SJSA1 (cell line): Measurements from ENCODE around the gene C2orf69. TPM values are rescaled to one million over a fixed set of nuclear protein-coding genes. Genes with fewer than 3 reads are reported as not detected.

Experiments used
- DNase-seq, 2 experiments: peaks; one replicate each; pipeline ENCODE4 v3.0.0-alpha.2; 2015 to 2020; ENCODE audit warnings: low spot score in 2 of 2, low read depth in 1 of 2
- H3K27ac ChIP-seq: fragments of 250-450 bp; sonication (Bioruptor Pico); 2 replicates; pipeline ENCODE4 v1.5.1; 2020; ENCODE audit warnings: mild to moderate bottlenecking, moderate library complexity
- H3K27me3 ChIP-seq: fragments of 250-450 bp; sonication (Bioruptor Pico); replicated peaks from 2 replicates; pipeline ENCODE4 v1.5.1; 2020; ENCODE audit warnings: mild to moderate bottlenecking, moderate library complexity
- H3K36me3 ChIP-seq: fragments of 250-450 bp; sonication (Bioruptor Pico); 2 replicates; pipeline ENCODE4 v1.5.1; 2020; ENCODE audit warnings: mild to moderate bottlenecking
- H3K4me1 ChIP-seq: fragments of 250-450 bp; sonication (Bioruptor Pico); replicated peaks from 2 replicates; pipeline ENCODE4 v1.6.1; 2021; ENCODE audit warnings: mild to moderate bottlenecking
- H3K4me3 ChIP-seq: fragments of 250-450 bp; sonication (Bioruptor Pico); 2 replicates; pipeline ENCODE4 v1.5.1; 2020; ENCODE audit warnings: mild to moderate bottlenecking
- H3K9me3 ChIP-seq: fragments of 250-450 bp; sonication (Bioruptor Pico); replicated peaks from 2 replicates; pipeline ENCODE4 v1.5.1; 2020; ENCODE audit warnings: mild to moderate bottlenecking
- total RNA-seq: library from RNA; depleted of rRNA; stranded (reverse); fragments of >200 nt; shearing (Covaris generic); gene quantifications from 2 replicates; pipeline ENCODE4 v1.2.3, GENCODE V29; 2014

C2orf69 gene
- total RNA-seq, 1 experiment from 2014 or later = 20.7 TPM

DNA sequence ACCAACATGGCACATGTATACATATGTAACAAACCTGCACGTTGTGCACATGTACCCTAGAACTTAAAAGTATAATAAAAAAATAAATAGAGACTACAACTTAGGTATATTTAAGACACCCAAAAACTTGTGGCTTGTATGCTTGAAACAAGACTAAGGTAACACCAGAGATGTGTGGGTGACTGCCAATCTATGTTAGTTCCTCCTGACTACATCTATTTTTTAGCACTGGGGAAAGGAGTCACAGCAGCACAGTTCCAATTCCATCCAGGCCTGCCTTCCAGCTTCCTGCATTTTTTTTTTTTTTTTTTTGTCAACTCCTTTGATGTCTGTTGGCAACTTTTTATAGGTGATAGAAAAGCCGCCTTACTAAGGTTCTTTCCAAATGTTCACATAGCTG, 18.2 kb downstream of the C2orf69 start:
- Histone ChIP-seq H3K27me3 (no peaks in the 10 kb centered on the region), H3K9me3 (no peaks in the 10 kb centered on the region), H3K4me1 (no peaks in the 10 kb centered on the region), H3K4me3 (no peak overlapping the region), H3K27ac (no peak overlapping the region), H3K36me3 (peaks cover 57% of the 10 kb centered on the region)
- DNase-seq = no peak

DNA sequence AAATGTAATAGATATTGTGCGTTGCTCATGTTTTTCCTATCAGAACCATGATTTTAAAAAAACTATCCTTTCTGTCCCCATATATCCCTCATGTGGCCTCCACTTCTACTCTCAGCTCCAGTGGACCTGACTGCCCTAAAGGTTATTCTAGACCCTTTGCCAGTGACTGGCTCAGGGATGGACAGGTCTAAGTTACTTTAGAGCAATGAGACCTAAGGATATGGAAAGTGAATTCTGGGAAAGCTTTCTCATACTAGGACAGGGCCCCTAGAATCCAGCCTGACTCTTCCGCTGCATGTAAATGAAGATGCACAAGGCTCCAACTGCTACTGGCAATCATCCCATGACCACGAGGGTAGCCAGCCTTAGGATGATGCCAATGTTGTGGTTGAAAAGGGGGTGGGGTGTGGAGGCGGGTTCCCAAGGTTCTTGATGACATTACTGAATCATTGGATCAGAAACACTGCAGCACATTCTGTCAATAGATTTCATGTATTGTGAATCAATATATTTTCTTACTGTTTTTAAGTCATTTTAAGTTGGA, 21.3 kb downstream of the C2orf69 start:
- DNase-seq = no peak
- no peak overlapping the region for H3K27ac ChIP-seq
- H3K4me1 ChIP-seq = no peaks in the 10 kb centered on the region
- no peaks in the 10 kb centered on the region for H3K9me3 ChIP-seq
- no peak overlapping the region for H3K4me3 ChIP-seq
- H3K27me3 ChIP-seq = no peaks in the 10 kb centered on the region; the same call in 1 of the 2 replicates
- peaks cover 38% of the 10 kb centered on the region for H3K36me3 ChIP-seq

DNA sequence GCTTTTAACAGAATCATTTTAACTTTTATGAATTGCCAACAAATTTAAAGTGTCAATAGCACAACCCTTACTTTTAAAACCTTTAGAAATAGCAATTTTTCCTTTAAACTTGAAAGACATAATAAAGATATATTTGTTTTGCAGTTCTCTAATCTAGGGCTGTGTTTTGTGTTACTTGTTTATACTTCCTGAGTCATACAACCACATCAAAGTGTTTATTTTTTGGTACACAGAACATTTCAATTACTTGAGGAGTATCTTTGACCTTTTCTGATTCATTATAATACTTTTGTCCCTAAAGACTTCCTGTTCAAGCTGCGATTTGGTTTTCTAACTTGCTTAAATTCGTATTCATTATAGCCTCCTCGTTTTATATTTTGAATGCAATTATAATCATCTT, 22.4 kb downstream of the C2orf69 start:
- H3K4me3 ChIP-seq = no peak overlapping the region
- H3K36me3 ChIP-seq = peaks cover 39% of the 10 kb centered on the region
- no peaks in the 10 kb centered on the region for H3K4me1 ChIP-seq
- H3K9me3 ChIP-seq = no peaks in the 10 kb centered on the region
- H3K27me3 ChIP-seq = no peaks in the 10 kb centered on the region; the same call in 1 of the 2 replicates
- DNase-seq = peak in 1 of 2 experiments; percentile 25
- no peak overlapping the region for H3K27ac ChIP-seq

DNA sequence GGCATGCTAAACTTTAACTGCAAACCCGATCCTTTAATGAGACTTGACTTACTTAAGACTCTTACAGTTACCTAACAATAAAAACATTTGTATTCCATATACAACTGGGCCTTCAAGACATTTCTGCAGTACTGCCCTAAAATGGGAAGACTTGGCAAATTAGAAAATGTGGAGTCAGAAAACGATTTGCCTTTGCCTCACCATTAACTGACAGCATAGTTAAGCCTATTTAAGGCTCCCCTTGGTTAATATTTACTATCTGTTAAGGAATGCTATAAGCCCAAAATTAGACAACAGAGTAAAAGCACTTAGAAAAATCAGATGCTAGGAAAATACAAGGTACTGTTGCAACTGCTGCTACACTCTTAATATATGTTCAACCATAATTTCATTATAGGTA, 25.5 kb downstream of the C2orf69 start:
- Histone ChIP-seq H3K4me1 (no peaks in the 10 kb centered on the region), H3K36me3 (peaks cover 39% of the 10 kb centered on the region), H3K4me3 (no peak overlapping the region), H3K9me3 (no peaks in the 10 kb centered on the region), H3K27me3 (no peaks in the 10 kb centered on the region; the same call in 1 of the 2 replicates), H3K27ac (no peak overlapping the region)
- no peak for DNase-seq

GRCh38 chr2:199940373-199940772, 29.3 kb downstream of the C2orf69 start:
- H3K4me1 ChIP-seq = no peaks in the 10 kb centered on the region
- no peaks in the 10 kb centered on the region; the same call in 1 of the 2 replicates for H3K27me3 ChIP-seq
- peaks cover 47% of the 10 kb centered on the region for H3K36me3 ChIP-seq
- no peak overlapping the region for H3K4me3 ChIP-seq
- DNase-seq = peak in 1 of 2 experiments; percentile 12
- H3K27ac ChIP-seq = no peak overlapping the region
- H3K9me3 ChIP-seq = no peaks in the 10 kb centered on the region

DNA sequence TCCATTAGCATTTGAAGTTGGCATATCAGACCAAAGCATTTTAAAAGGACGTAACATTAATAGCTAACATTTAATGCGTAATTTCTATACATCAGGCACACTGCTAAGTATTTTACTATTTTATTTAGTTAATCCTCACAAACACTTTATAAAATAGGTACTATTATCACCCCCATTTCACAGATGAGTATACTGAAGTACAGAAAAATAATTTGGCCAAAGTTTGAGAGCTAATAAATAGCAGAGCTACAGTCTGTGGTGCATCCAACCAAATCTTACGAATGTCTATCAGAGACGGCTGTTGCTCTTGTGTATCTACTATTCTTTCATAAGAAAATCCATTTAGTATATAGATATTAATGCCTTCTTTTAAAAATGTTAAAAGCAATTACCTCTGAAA, 32.3 kb downstream of the C2orf69 start:
- H3K9me3 ChIP-seq = no peaks in the 10 kb centered on the region
- no peak overlapping the region for H3K27ac ChIP-seq
- no peak overlapping the region for H3K4me3 ChIP-seq
- no peak for DNase-seq
- no peaks in the 10 kb centered on the region for H3K27me3 ChIP-seq
- H3K36me3 ChIP-seq = peaks cover 65% of the 10 kb centered on the region
- H3K4me1 ChIP-seq = no peaks in the 10 kb centered on the region

DNA sequence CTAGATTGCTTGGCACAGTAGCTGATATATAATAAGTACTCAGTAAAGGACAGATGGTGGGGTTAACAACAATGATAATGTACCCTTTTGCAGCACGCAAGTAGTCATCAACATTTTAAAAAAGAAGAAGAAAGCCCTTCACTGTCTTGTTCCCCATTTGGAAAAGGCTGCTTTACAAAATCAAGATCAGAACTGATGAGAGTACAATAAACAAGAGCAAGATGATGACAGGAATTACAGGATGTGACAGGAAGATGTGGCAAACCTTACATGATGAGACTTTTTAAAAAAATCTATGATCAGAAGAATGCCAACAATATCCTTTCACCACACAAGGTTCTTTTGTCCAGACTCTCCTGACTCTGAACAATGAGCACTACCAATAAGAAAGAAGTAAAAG, 35.1 kb downstream of the C2orf69 start:
- no peak for DNase-seq
- Histone ChIP-seq H3K4me1 (no peaks in the 10 kb centered on the region), H3K9me3 (no peaks in the 10 kb centered on the region), H3K4me3 (no peak overlapping the region), H3K27me3 (no peaks in the 10 kb centered on the region), H3K27ac (no peak overlapping the region), H3K36me3 (peaks cover 70% of the 10 kb centered on the region)

DNA sequence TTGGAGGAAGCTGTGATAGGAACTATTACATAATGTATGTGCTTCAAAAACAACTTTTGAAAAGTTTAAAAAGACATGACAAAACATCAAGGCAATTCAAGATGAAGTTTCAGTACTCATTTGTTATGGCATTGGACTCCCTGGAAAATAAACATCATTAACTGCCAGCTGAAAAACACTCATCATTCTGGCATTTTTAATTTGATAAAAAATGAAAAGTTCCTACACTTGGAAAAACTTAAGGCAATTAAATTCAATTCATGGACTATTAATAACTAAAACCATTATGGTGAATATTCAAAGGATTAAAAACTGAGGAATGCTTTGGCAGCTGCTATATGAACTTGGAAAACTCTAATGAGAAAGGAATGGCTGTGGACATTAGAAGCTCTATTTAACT, 35.7 kb downstream of the C2orf69 start:
- H3K27me3 ChIP-seq = no peaks in the 10 kb centered on the region
- no peaks in the 10 kb centered on the region for H3K4me1 ChIP-seq
- H3K9me3 ChIP-seq = no peaks in the 10 kb centered on the region
- no peak overlapping the region for H3K27ac ChIP-seq
- H3K36me3 ChIP-seq = peaks cover 70% of the 10 kb centered on the region
- H3K4me3 ChIP-seq = no peak overlapping the region
- DNase-seq = no peak

DNA sequence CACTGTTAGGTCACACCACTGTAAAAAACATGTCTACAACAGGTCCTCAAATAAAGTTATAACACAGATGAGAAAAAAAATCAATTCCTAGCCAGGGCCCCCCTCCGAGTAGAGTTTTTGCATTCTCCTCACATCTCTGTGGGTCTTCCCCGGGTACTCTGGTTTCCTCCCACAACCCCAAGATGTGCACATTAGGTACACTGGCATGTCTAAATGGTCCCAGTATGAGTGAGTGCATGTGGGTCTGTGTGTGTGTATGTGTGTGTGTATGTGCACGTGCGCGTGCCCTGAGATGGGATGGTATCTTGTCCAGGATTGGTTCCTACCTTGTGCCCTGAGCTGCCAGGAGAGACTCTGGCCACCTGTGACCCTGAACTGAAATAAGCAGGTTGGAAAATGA, 39.3 kb downstream of the C2orf69 start:
- Histone ChIP-seq H3K36me3 (peaks cover 56% of the 10 kb centered on the region), H3K4me1 (peaks cover 9% of the 10 kb centered on the region), H3K4me3 (no peak overlapping the region), H3K9me3 (no peaks in the 10 kb centered on the region), H3K27me3 (no peaks in the 10 kb centered on the region), H3K27ac (no peak overlapping the region)
- no peak for DNase-seq

- DNase-seq = no peak
- H3K27ac ChIP-seq = no peak overlapping the region
- H3K27me3 ChIP-seq = no peaks in the 10 kb centered on the region
- H3K4me3 ChIP-seq = no peak overlapping the region
- no peaks in the 10 kb centered on the region for H3K9me3 ChIP-seq
- H3K36me3 ChIP-seq = peaks cover 53% of the 10 kb centered on the region
- peaks cover 9% of the 10 kb centered on the region for H3K4me1 ChIP-seq
Measured at GRCh38 chr2:199951023-199951422, 39.9 kb downstream of the C2orf69 start.

DNA sequence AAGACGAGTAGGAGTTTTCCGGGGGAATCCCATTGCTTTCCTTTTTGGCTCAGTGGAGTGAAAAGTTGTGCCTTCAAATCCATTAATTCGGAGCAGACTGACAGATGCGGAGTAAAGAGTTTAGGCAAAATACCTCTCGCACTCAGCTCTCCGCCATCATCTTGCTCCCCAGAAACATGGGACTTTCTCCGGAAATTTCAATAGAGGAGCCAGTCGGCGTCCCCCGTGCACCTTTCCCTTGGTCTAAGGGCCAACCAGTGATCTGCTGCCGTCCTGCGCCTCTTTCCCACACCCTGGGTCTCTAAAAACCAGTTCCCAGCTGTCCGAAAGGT, 43.9 kb downstream of the C2orf69 start:
- Histone ChIP-seq H3K36me3 (peaks cover 47% of the 10 kb centered on the region), H3K27me3 (no peaks in the 10 kb centered on the region), H3K27ac (peak overlapping the region; percentile 77), H3K4me3 (peak overlapping the region; percentile 76), H3K4me1 (peaks cover 20% of the 10 kb centered on the region), H3K9me3 (no peaks in the 10 kb centered on the region)
- no peak for DNase-seq

DNA sequence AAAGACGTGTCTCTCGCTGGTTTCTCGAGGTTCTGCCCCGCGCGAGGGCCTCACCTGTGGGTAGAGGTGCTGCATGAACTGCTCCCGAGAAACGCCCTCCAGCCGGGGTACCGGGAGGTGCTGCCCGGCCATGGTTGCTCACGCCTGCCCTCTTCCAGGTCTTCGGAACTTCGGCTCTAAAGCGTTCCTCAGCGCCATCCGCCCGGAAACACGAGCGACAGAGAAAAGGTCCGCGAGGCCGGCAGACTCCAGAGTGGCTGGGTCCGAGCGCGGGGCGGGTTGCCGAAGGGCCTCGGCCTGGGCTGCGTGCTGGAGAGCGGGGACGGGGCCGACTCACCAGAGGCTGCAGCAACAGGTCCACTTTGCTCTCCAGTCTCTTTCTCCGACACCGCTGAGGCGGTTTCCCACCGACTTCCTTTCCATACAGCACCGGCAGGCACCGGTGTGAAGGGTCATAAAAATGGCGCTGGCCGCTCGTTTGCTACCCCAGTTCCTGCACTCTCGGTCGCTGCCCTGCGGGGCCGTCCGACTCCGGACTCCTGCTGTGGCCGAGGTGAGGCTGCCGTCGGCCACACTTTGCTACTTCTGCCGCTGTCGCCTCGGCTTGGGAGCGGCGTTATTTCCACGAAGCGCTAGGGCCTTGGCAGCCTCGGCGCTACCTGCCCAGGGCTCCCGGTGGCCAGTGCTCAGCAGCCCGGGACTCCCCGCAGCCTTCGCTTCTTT, 44.4 kb downstream of the C2orf69 start, which contains the start of the genes MAIP1 and TYW5:
TSS of gene MAIP1 (plus strand) at position 244 of the 723 bp plus-strand sequence. CDS start at position 461, 217 bp downstream.
TSS of gene TYW5 (minus strand) at position 153 of the 723 bp plus-strand sequence. CDS start at position 132, 21 bp downstream.
- H3K4me3 ChIP-seq = peak within 1 kb of the TSS; percentile 76
- H3K27me3 ChIP-seq = no peaks in the 10 kb centered on the region
- H3K27ac ChIP-seq = peak within 1 kb of the TSS; percentile 77
- peak; percentile 81 to 90 for DNase-seq
- H3K36me3 ChIP-seq = peaks cover 47% of the 10 kb centered on the region
- H3K4me1 ChIP-seq = peaks cover 20% of the 10 kb centered on the region
- H3K9me3 ChIP-seq = no peaks in the 10 kb centered on the region

DNA sequence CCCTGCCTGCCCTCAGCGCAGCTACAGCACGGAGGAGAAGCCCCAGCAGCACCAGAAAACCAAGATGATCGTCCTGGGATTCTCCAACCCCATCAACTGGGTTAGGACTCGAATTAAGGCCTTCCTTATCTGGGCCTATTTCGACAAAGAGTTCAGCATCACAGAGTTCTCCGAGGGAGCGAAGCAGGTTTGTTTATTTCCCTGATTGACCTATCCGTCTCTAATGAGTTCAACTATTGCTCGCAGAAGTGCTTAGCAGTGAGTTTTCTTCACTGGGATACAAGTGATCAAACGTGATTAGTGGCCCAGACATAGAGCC, 44.9 kb downstream of the C2orf69 start:
- DNase-seq = no peak
- Histone ChIP-seq H3K4me1 (peaks cover 20% of the 10 kb centered on the region), H3K4me3 (peak overlapping the region; percentile 76), H3K36me3 (peaks cover 48% of the 10 kb centered on the region), H3K9me3 (no peaks in the 10 kb centered on the region), H3K27ac (peak overlapping the region; percentile 77), H3K27me3 (no peaks in the 10 kb centered on the region)

GRCh38 chr2:199958014-199958413, 46.9 kb downstream of the C2orf69 start:
- H3K27me3 ChIP-seq = no peaks in the 10 kb centered on the region
- no peak for DNase-seq
- H3K9me3 ChIP-seq = no peaks in the 10 kb centered on the region
- no peak overlapping the region for H3K4me3 ChIP-seq
- H3K4me1 ChIP-seq = peaks cover 20% of the 10 kb centered on the region
- peaks cover 59% of the 10 kb centered on the region for H3K36me3 ChIP-seq
- no peak overlapping the region for H3K27ac ChIP-seq
